PC-3 (cell line): ENCODE data around the gene UQCR11.

Experiments used
- EZH2phosphoT487 ChIP-seq: fragments of 300-600 bp; sonication (generic); IDR thresholded peaks from 2 replicates; pipeline ENCODE4 v1.6.1; 2018; ENCODE audit warnings: mild to moderate bottlenecking, antibody characterized with exemption, low read length, borderline replicate concordance
- TF ChIP-seq, protein P1 (sequence below): fragments of 300-600 bp; sonication (generic); conservative IDR thresholded peaks from 2 replicates; pipeline ENCODE4 v1.5.1; 2017; ENCODE audit warnings: antibody characterized with exemption, low read depth, mild to moderate bottlenecking, low read length

DNA sequence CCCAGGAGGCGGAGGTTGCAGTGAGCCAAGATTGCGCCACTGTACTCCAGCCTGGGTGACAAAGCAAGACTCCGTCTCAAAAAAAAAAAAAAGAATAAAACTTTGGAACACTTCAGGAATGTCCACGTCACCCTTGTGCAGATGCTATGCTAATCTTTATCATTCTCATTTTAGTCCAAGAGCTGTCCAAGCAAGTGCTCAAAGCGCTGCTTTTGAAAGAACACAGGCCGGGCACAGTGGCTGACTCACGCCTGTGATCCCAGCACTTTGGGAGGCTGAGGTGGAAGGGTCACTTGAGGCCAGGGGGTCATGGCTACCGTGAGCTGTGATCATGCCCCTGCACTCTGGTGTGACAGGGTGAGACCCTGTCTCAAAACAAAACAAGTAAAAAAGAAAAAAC is 11.1 kb upstream of the UQCR11 start:
- TF ChIP-seq, protein P1, sequence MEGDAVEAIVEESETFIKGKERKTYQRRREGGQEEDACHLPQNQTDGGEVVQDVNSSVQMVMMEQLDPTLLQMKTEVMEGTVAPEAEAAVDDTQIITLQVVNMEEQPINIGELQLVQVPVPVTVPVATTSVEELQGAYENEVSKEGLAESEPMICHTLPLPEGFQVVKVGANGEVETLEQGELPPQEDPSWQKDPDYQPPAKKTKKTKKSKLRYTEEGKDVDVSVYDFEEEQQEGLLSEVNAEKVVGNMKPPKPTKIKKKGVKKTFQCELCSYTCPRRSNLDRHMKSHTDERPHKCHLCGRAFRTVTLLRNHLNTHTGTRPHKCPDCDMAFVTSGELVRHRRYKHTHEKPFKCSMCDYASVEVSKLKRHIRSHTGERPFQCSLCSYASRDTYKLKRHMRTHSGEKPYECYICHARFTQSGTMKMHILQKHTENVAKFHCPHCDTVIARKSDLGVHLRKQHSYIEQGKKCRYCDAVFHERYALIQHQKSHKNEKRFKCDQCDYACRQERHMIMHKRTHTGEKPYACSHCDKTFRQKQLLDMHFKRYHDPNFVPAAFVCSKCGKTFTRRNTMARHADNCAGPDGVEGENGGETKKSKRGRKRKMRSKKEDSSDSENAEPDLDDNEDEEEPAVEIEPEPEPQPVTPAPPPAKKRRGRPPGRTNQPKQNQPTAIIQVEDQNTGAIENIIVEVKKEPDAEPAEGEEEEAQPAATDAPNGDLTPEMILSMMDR, result no peak
- no peak for TF ChIP-seq EZH2phosphoT487
